Measurements from ENCODE around the gene CBLN3.

CBLN3 gene

GRCh38 chr14:24387009-24387345, 42.5 kb downstream of the CBLN3 start:
- Histone ChIP-seq H3K4me1 (ENCODE audit: low read length) (no peaks in the 10 kb centered on the region), H3K36me3 (replicated peaks; ENCODE audit: low read depth, low read length) (no peaks in the 10 kb centered on the region), H3K27ac (ENCODE audit: low read length) (no peak overlapping the region), H3K79me2 (ENCODE audit: low read length) (no peaks in the 10 kb centered on the region), H3K4me2 (ENCODE audit: low read length) (no peak overlapping the region), H3K27me3 (ENCODE audit: low read depth, low read length) (peaks cover 30% of the 10 kb centered on the region), H3K9me3 (ENCODE audit: insufficient read depth, low read length) (no peaks in the 10 kb centered on the region), H3K4me3 (ENCODE audit: low read length) (no peak overlapping the region), H2AFZ (ENCODE audit: low read depth, low read length) (no peak overlapping the region), H4K20me1 (ENCODE audit: insufficient read depth, low read length) (no peaks in the 10 kb centered on the region), H3K9ac (ENCODE audit: low read length) (no peak overlapping the region)
- no peak for TF ChIP-seq EZH2phosphoT487 (IDR thresholded peaks at IDR 0.05; ENCODE audit: low read depth)
- TF ChIP-seq CTCF (IDR thresholded peaks at IDR 0.05; ENCODE audit: low read depth, low read length) = no peak

GRCh38 chr14:24385524-24385923, 43.9 kb downstream of the CBLN3 start:
- H3K4me3 ChIP-seq (ENCODE audit: low read length) = no peak overlapping the region
- H3K4me1 ChIP-seq (ENCODE audit: low read length) = peaks cover 10% of the 10 kb centered on the region
- H3K79me2 ChIP-seq (ENCODE audit: low read length) = no peaks in the 10 kb centered on the region
- TF ChIP-seq CTCF (IDR thresholded peaks at IDR 0.05; ENCODE audit: low read depth, low read length) = no peak
- no peaks in the 10 kb centered on the region for H4K20me1 ChIP-seq (ENCODE audit: insufficient read depth, low read length)
- H3K27ac ChIP-seq (ENCODE audit: low read length) = no peak overlapping the region
- H3K4me2 ChIP-seq (ENCODE audit: low read length) = no peak overlapping the region
- no peaks in the 10 kb centered on the region for H3K9me3 ChIP-seq (ENCODE audit: insufficient read depth, low read length)
- no peak overlapping the region for H3K9ac ChIP-seq (ENCODE audit: low read length)
- H2AFZ ChIP-seq (ENCODE audit: low read depth, low read length) = no peak overlapping the region
- peaks cover 30% of the 10 kb centered on the region for H3K27me3 ChIP-seq (ENCODE audit: low read depth, low read length)
- H3K36me3 ChIP-seq (replicated peaks; ENCODE audit: low read depth, low read length) = no peaks in the 10 kb centered on the region

- Histone ChIP-seq H3K27ac (ENCODE audit: low read length) (no peak overlapping the region), H3K4me2 (ENCODE audit: low read length) (no peak overlapping the region), H4K20me1 (ENCODE audit: insufficient read depth, low read length) (no peaks in the 10 kb centered on the region), H3K4me3 (ENCODE audit: low read length) (no peak overlapping the region), H3K9me3 (ENCODE audit: insufficient read depth, low read length) (no peaks in the 10 kb centered on the region), H3K36me3 (replicated peaks; ENCODE audit: low read depth, low read length) (no peaks in the 10 kb centered on the region), H3K4me1 (ENCODE audit: low read length) (peaks cover 10% of the 10 kb centered on the region), H3K27me3 (ENCODE audit: low read depth, low read length) (peaks cover 26% of the 10 kb centered on the region), H2AFZ (ENCODE audit: low read depth, low read length) (no peak overlapping the region), H3K9ac (ENCODE audit: low read length) (no peak overlapping the region), H3K79me2 (ENCODE audit: low read length) (no peaks in the 10 kb centered on the region)
- no peak for TF ChIP-seq CTCF (IDR thresholded peaks at IDR 0.05; ENCODE audit: low read depth, low read length)
- no peak for TF ChIP-seq EZH2phosphoT487 (IDR thresholded peaks at IDR 0.05; ENCODE audit: low read depth)
Measured at GRCh38 chr14:24384169-24384568, 45.3 kb downstream of the CBLN3 start.

- no peaks in the 10 kb centered on the region for H3K36me3 ChIP-seq (replicated peaks; ENCODE audit: low read depth, low read length)
- no peak overlapping the region for H3K4me2 ChIP-seq (ENCODE audit: low read length)
- no peaks in the 10 kb centered on the region for H3K79me2 ChIP-seq (ENCODE audit: low read length)
- peaks cover 10% of the 10 kb centered on the region for H3K4me1 ChIP-seq (ENCODE audit: low read length)
- H3K27me3 ChIP-seq (ENCODE audit: low read depth, low read length) = peaks cover 9% of the 10 kb centered on the region
- no peak overlapping the region for H2AFZ ChIP-seq (ENCODE audit: low read depth, low read length)
- H3K4me3 ChIP-seq (ENCODE audit: low read length) = no peak overlapping the region
- H3K9ac ChIP-seq (ENCODE audit: low read length) = no peak overlapping the region
- no peak for TF ChIP-seq EZH2phosphoT487 (IDR thresholded peaks at IDR 0.05; ENCODE audit: low read depth)
- TF ChIP-seq CTCF (IDR thresholded peaks at IDR 0.05; ENCODE audit: low read depth, low read length) = no peak
- no peaks in the 10 kb centered on the region for H4K20me1 ChIP-seq (ENCODE audit: insufficient read depth, low read length)
- no peaks in the 10 kb centered on the region for H3K9me3 ChIP-seq (ENCODE audit: insufficient read depth, low read length)
- H3K27ac ChIP-seq (ENCODE audit: low read length) = no peak overlapping the region
Measured at GRCh38 chr14:24382064-24382371, 47.5 kb downstream of the CBLN3 start.

Measured in OCI-LY3 (cell line).